Stimulated activated CD8-positive, alpha-beta memory T cell treated with anti-CD3 and anti-CD28 coated beads, Interleukin-12 subunit alpha, Interleukin-12 subunit beta, amount 100 ng/mL, for 1 hour (primary cell): Measurements from ENCODE around the gene C1RL.

Source experiments
- DNase-seq: peaks from one replicate; pipeline ENCODE4 v3.0.0-alpha.2; 2020; ENCODE audit warnings: low read depth

C1RL gene

DNA sequence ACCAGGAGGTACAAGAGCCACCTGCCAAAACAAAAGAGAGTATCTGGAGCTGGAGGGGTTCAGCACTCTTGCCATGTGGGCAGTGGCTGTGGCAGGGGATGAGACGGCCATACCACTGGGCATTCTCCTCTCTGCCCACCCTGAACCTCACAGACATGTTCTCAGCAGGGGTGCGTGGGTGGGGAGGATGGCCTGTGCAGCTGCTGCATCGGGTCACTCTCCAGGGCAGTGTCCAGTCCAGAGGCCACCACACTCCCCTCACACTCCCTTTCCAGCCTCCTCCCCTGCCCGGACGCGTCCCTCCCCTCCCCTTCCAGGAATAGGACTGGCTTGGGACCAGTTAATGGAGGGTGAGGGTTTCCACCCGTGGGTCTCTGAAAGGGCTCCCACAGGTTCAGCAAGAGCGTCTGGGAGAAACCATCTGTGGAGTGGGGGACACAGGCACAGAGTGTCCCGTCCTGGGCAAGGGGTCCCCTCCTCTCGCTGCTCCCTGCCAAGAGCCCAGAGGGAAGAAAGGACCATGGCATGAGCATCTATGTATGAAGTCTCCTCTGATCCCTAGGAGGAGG is 17.3 kb downstream of the C1RL start:
- no peak for DNase-seq

DNA sequence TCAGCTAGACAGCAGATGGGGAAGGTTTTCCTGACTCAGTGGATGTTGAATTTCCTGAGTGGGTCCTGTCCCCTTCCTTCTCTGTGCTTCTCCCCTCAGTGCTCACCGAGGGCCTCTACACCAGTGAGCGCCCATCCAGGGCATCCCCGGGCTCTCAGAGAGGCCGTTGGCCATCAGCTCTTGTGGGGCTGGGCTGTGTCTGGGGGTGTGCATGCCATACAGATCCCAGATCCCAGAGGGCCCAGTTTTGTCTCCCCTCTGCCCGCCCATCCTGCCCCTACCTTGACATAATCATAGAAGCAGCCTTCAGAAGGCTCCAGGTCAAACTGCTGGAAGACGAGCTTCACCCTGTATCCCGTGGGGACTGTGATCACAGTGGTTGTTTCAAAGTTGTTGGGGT is 17.8 kb downstream of the C1RL start:
- no peak for DNase-seq

DNA sequence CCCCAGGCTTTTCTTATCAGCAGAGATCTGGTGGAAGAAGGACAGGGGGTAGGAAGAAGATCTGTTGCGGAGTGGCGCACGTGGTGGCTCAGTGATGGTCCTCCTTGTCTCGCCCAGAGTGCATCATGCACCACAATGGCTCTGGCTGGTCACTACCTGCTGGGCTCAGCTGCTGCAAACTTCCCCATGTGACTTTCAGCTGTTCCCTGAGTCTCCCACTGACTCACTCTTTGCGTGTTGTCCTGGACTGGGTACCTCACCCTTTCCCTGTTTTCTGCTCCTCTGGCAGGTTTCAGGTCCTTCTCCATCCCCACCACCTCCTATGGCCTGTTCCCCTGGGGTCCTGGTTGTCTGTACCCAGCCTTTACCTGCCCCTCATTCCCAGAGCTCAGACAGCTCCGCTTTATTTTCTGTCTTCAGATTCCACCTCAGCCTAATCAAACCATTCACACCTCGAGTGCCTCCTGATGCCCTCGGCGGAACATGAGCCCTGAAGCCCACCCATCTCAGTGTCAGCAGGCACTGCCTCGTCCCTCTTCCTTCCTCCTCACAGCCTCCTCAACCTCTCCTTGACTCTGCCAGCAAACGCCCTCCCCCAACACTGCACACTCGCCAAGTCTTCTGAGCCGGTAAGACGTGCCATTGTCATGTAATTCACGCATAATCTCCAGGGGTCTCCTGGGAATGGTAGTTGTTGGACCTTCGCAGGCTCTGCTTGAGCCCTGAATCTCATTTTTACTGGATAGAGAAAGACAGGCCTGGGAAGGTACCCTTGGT is 18.6 kb downstream of the C1RL start:
- DNase-seq: no peak

DNA sequence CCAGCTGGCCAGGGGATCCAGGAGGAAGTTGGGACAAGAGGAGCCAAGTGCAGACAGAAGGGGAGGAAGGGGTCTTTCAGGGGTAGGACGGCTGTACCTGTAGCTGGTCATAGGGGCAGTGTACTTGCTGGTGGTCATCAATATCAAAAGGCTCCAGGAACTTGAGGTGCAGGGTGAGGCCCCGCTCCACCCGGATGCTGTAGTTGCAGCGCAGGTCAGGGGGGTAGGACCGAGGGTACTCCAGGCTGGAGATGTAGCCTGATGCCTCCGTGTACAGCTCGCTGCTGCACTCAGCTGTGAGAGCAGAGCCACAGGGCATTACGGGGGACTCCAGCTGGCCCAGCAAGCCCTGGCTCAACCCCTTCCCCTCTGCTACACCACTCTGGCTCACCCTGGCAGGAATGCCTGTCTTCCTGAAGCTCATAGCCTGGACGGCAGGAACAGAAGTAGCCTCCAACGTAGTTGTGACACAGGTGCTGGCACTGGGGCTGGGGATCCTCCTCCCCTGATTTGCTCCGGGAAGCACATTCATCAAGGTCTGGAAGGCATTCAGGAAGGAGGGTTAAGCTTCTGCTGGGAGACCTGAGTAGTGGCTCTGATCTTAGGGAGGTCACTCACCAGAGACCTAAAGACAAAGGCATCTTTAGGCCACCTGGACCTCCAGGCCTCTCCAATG is 19.7 kb downstream of the C1RL start:
- no peak for DNase-seq

DNA sequence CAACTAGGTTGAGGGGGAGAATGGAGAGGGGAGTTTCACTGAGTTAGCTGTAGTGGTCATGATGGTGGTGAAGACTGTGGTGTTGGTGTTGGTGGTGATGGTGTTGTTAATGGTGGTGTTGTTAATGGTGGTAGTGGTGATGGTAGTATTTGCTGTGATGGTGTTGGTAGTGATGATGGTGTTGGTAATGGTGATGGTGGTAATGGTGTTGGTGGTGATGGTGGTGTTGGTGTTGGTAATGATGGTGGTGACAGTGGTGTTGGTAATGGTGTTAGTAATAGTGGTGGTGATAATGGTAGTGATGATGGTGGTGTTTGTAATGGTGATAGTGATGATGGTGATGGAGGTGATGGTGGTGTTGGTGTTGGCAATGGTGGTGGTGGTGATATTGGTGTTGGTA is 25.9 kb downstream of the C1RL start:
- DNase-seq: no peak

DNA sequence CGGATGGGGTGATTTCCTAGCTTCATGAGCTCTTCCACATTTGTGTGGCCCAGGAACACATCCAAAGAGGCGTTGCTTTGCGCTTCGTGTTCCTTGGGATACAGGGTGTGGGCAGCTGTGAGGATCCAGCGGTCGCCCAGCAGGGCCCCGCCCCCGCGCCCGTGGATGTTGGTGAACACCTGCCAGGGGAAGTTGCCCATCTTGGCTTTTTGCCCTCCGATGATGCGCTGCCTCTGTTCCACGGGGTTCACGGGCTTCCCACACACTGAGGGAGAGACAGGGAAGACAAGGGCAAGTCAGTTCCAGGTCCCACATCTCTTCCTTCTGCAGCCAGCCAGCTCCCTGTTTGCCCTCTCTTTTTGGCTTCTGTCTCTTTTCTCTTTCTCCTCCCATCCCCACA is 28.0 kb downstream of the C1RL start:
- no peak for DNase-seq

DNA sequence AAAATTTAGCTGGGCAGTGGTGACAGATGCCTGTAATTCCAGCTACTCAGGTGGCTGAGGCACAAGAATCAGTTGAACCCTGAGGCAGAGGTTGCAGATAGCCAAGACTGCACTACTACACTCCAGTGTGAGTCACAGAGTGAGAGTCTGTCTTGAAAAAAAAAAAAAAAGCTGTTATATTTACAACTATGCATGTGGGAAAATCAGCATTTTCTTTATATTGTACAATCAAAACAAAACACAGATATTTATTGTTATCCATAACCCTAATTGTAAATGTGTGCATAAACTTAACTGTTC is 29.2 kb downstream of the C1RL start:
- no peak for DNase-seq

DNA sequence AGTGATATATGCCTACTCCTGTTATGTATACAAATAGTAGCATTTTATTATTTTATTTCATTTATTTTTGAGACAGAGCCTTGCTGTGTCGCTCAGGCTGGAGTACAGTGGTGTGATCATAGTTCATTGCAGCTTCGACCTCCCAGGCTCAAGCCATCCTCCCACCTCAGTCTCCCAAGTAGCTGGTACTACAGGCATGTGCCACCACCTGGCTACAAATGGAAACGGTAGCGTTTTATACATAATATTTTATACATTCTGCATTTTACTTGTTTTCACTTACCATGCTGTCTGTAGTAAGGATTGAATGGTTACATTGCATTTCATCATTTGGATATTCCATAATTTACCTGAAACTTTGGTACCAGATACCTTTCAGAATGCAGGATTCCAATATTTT is 30.9 kb downstream of the C1RL start:
- DNase-seq: no peak

DNA sequence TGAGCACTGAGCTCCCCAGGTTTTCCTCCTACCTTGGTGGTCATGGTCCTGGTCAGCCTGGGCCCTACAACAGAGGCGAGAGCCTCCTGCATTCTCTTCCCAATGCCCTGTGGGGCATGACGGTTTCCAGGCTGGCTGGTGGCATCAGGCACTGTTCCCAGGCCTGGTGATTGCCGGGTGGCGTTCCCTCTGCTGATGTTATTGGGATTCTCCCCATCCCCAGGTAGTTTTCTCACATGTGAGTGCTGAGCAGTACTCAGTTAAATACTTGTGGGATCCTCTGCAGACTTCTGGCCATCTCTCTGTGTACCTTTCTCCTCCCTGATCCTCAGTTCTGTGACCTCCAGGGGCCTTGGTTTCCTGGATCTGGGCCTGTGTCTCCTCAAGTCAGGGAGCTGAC is 32.5 kb downstream of the C1RL start:
- DNase-seq: no peak

DNA sequence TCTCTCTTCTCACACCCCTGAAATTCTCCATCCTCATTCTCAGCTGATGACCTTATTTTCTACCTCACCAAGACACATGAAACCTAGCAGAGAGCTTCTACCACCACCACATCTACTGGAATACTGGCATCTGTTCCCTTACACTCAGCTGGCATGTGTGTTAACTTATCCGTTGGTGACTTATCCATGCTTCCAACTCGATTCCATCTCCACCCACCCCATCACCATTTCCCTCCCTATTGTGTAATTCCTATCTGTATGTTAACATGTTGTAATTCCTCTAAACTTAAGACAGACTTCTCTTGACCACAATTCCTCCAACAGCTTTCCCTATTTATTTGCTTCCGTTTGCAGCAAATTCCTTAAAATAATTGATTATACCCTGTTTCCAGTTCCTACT is 33.1 kb downstream of the C1RL start:
- no peak for DNase-seq

DNA sequence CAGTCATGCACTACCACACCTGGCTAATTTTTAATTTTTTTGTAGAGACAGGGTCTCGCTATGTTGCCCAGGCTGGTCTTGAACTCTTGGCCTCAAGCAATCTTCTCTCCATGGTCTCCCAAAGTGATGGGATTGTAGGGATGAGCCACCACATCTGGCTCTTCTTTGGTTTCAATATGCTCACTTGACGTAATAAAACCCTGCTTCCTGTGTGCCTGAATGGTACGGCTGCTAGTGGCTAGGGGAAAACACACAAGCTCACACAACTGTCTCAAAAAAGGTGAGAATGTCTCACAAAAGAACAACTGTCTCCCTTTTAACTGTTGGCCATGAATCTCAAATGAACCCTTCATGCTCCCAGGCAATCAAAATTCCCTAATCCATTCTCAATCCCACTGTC is 33.5 kb downstream of the C1RL start:
- no peak for DNase-seq

DNA sequence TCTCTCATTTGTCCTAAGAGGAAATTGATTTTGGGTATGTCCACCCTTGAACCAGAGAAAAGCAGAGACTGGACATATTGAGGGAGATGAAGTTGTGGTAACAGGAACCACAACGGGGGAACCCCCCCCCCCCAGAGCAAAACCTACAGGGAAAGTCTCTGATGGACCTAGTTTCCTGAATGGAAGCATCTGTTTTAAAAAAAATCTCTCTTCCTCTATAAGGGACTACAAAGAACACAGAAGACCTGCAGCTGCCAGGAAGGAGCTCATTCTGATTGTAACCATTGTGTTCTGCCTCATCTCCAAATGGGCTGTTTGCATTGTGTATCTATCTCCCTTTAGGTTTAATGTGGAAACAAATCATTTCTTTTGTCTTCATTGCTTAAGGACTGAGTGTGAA is 35.1 kb downstream of the C1RL start:
- DNase-seq: no peak

DNA sequence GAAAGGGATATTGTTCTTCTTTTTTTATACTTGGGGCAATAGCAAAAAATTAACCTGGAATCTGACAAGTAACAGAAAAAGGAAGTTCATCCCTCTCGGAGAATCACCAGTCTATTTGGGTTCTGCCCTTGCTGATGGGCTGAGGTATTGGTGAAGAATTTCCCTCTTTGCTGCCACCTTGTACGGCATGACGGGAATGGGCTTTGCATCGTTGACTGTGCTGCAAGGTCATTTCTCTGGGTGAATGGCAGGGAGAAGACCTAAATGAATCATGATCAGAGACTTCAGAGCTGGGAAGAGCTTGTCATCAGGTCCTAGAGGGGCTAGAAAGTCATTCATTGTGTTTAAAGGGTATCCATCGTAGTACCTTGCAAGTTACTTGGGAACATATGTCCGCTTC is 36.5 kb downstream of the C1RL start:
- no peak for DNase-seq

DNA sequence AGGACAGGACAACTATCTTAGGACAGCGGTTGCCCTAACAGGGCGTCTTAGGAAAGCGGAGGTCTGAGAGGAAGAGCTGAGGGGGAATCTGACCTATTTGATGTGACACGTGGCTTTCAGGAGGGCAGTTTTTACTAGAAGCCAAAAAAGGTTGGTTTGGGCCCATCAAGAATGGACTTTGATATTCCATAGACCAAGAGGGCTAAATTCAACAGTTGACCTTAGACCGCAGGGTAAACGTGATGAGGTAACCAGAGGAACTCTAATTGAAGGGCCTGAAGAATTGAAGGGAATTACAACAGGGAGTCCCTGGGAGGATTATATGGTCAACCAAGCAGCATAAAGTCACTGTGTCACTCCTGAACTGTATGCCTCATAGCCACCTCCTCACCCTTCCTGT is 37.0 kb downstream of the C1RL start:
- no peak for DNase-seq

DNA sequence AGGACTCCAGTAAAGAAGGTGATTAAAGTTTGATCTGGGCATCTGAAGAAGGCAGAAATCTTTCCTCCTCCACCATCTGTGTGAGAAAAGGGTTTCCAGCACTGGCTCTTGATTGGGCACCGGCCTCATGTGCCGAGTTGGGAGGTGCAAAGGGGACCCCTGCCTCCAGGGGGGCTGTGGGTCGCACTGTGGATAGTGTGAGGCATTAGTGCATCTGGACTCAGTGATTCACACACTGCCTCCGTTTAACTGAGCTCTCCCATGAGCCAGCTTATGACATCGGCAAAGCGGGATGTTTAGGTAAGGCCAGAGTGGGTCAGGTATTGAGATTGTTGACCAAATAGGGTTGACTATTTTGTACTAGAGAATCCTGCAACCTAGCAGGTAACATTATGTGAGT is 39.6 kb downstream of the C1RL start:
- DNase-seq: no peak

DNA sequence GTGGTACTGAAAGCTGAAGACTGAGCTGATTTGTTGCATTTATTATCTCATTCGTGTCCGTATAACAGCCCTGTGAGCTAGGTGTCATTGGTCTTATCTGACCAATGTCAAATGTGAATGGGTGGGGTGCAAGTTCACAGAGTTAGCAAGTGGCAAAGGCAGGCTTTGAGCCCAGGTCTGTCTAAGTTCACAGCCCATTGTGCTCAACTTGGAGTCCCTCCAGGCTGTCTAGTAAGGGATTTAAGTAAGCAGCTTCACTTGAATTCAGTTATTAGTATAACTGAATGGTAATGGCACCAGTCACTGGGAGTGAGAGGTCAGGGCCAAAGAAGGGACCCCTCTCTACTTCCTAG is 40.0 kb downstream of the C1RL start:
- no peak for DNase-seq

DNA sequence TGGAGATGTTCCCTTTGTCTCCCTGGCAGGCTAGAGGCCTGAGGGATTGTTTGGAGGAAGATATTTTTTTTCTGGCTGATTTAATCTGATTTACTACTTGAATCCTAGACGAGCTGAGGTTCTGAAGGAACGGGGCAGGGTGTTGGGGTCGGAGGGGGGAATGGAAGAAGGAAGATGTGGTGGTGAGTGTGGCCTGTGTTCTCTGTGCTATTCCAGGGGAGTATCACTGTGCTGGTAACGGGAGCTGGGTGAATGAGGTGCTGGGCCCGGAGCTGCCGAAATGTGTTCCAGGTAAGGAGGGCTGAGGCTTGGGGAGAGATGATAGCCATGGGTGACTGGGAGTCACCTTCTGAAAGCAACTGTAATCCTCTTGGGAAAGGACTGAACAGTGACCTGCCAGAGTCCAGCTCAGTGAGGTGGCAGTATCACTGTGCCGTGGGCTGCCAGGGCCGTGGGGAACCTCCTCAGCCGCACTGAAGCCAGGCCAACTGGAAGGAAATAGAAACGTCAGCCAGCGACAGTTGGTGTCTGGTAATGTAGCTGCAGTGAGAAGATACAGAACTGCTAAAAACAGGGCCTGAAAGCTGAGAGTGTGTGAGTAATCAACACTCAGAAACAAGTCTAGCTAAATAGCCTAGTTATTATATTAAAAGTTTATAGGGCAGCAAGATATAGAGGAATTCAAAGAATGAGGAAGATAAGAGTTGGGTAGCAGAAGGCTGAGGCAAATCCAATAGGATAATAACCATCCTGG is 40.6 kb downstream of the C1RL start:
- DNase-seq: no peak

DNA sequence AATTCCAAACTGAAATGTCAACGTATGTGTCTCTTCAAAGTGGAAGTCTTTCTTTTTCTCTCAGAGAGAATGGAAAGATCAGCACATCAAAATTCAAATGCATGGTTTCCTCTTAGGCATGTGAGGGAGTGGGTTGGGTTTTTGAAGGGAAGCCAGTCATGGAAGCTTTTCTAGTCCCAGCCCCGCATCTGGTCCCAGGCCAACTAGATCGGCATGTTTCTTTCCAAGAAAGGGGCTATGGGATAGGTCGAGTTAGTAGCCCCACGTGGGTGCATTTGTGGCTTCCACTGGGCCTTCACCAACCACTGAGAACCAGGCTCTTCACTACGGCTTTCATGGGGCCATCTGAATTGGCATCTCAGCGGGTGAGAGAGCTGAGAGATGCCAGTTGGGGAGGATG is 41.9 kb downstream of the C1RL start:
- no peak for DNase-seq

DNA sequence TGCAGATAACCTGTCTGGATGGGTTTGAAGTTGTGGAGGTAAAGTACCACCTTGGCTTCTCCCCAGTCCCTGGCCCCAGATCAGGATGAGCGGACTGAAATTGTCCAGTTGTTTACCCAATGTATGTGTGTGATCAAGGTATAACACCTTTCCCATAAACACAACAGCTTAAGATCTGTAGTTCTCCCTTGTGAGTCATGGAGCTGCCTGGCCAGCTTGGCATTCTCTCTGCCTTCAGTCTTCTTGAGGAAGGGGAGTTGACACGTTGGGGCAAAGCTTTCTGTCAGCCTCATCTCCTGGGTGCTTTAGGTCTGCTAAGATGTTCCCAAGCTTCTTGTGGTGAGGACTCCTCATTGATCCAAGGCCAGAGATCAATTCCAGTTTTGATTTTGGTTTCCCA is 42.4 kb downstream of the C1RL start:
- DNase-seq: no peak

DNA sequence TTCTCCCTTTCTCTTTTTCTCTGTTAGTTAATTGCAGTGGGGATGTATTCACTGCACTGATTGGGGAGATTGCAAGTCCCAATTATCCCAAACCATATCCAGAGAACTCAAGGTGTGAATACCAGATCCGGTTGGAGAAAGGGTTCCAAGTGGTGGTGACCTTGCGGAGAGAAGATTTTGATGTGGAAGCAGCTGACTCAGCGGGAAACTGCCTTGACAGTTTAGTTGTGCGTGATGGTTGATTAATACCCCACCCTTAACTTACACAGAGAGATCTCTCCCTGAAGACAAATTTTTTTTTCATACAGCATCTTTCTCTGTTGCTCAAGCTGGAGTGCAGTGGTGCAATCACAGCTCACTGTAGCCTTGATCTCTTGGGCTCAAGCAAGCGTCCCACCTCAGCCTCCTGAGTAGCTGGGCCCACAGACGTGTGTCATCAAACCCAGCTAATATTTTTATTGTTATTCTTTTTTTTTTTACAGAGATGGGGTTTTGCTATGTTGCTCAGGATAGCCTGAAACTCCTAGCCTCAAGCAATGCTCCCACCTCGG is 43.9 kb downstream of the C1RL start:
- no peak for DNase-seq

DNA sequence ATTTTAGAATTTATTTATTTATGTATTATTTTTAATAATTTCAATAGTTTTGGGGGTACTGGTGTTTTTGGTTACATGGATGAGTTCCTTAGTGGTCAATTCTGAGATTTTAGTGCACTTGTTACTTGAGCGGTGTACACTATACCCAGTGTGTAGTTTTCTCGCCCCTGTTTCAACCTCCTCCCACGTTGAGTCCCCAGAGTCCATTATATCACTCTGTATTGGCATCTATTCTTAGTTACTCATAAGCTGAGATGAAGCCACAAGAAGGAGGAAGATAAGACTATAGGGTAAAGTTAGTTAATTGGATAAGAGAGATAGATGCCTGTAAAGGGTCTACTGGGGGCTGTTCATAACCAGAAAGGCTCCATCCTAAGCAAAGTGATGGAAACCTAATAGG is 44.5 kb downstream of the C1RL start:
- DNase-seq: no peak

DNA sequence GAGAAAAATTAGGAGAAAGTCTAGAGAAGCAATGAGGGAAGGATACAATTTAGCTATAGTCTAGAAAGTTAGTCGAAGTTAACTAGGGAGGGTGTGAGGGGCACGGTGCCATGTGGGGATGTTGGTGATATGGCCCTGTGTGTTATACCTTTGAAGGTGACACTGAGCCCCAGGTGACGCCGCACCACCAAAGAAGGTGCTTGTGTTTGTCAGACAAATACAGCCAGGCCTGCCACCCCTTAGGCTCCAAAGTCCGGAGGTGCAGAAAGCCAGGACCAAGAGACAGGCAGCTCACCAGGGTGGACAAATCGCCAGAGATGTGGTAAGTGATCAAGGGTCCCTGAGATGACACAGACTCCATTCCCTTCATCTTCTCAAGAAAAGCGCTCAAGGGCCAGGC is 47.4 kb downstream of the C1RL start:
- no peak for DNase-seq

DNA sequence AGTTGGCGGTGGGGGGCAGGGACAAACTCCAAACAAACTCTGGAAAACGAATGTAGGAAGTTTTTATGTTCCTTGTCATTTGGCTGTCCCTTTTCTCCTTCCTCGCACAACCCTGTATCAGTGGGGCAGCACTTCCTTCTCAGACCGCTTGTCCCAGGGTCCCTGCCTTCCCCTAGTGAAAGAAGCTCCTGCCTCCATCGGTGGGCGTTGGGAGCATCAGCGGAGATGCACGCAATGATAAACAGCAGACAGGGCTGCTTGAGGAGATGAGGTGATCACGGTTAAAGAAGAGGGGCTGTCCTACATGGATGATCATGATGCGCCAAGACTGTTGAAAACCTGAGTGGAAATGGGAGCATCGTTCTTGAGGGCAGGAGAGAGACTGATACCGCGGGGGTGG is 47.9 kb downstream of the C1RL start:
- no peak for DNase-seq
